ENCODE data around the gene RGL3. TPM values are rescaled to one million over a fixed set of nuclear protein-coding genes. Genes with fewer than 3 reads are reported as not detected.

The RGL3 gene
- polyA plus RNA-seq, 1 of the 3 experiments (the other 2 are of a cell fraction): 13.3 TPM

DNA sequence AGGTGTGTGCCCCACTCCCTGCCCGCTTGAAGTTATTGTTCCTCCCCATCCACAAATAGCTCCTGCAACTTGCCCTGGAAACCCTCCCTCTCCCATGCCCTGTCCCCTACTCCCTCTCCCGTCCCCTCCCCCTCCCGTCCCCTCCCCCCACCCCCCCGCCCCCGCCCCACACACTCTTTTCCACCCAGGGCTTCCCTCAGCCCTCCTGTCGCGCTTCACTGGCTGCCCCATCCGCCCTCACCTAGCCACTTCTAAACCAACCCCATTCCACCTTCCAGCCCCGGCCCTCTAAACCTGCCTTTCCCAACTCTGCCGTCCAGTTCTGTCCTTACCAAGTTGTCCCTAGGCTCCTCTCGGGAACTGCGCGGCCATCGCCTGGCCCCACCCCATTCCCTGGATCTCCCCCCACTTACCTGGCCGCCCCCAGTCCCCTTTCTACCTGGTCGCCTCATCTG, 993 bp downstream of the RGL3 start:
- no peaks in the 10 kb centered on the region for H3K27me3 ChIP-seq (ENCODE audit: insufficient read depth)
- H3K79me2 ChIP-seq (ENCODE audit: insufficient read depth): no peaks in the 10 kb centered on the region
- H3K27ac ChIP-seq (ENCODE audit: low read depth in 2 of 2, low read length in 1 of 2): no peak overlapping the region
- H3K9me3 ChIP-seq: no peaks in the 10 kb centered on the region
- peak overlapping the region; percentile 94; the same call in 1 of the 2 replicates for H2AFZ ChIP-seq (ENCODE audit: low read depth)
- H3K4me1 ChIP-seq (ENCODE audit: control insufficient read depth in 1 of 2, insufficient read depth in 2 of 2, low read depth in 1 of 2, low read length in 1 of 2): no peaks in the 10 kb centered on the region; a peak in 1 of 4 replicates
- H3K9me2 ChIP-seq: no peaks in the 10 kb centered on the region
- H3K9ac ChIP-seq: no peak overlapping the region
- H3K4me2 ChIP-seq: peak overlapping the region; percentile 85
- no peaks in the 10 kb centered on the region for H3F3A ChIP-seq (replicated peaks; ENCODE audit: insufficient read depth)
- no peaks in the 10 kb centered on the region for H3K36me3 ChIP-seq (replicated peaks in 1 of 2; ENCODE audit: control insufficient read depth in 1 of 2, insufficient read depth in 2 of 2, low read length in 1 of 2)
- peak; percentile 42 for DNase-seq
- ChIA-PET POLR2A (interaction anchor here (0.5 to 2.9 kb wide), 7 partner anchors 17 to 684 kb away, joined by 3 to 30 read pairs (median 4); partner anchors contain the start of genes ELAVL3, EPOR, ODAD3 and PRKCSH), CTCF (interaction anchor here (0.9 to 9.9 kb wide), 10 partner anchors 11 to 124 kb away, joined by 3 to 85 read pairs (median 6); partner anchors contain the start of genes EPOR, ODAD3 and PRKCSH)
- 45% methylated on average over 16 of the region's 16 CpGs for WGBS (ENCODE audit: low lambda C conversion rate)
- H3K4me3 ChIP-seq (ENCODE audit: low read depth in 2 of 2, low read length in 1 of 2): peak overlapping the region; percentile 64 to 65
- TF ChIP-seq RCOR1 (IDR thresholded peaks at IDR 0.05; ENCODE audit: low read length) (no peak), USF1 (IDR thresholded peaks at IDR 0.05; ENCODE audit: borderline replicate concordance, low read depth) (no peak), RXRA (IDR thresholded peaks at IDR 0.05; ENCODE audit: borderline replicate concordance, low read depth) (no peak), SIN3A (IDR thresholded peaks at IDR 0.05; ENCODE audit: borderline replicate concordance, low read depth, low read length) (no peak), EZH2phosphoT487 (IDR thresholded peaks at IDR 0.05; ENCODE audit: borderline replicate concordance, low read depth) (no peak), FOXJ3 (CRISPR knock-in tag; IDR thresholded peaks at IDR 0.05) (no peak)
- H4K20me1 ChIP-seq (ENCODE audit: insufficient read depth): no peaks in the 10 kb centered on the region

GRCh38 chr19:11416346-11417052, 2.6 kb downstream of the RGL3 start:
- Histone ChIP-seq H3F3A (replicated peaks; ENCODE audit: insufficient read depth) (no peaks in the 10 kb centered on the region), H3K4me2 (no peak overlapping the region)
- 92% methylated on average over 17 of the region's 17 CpGs for WGBS (ENCODE audit: low lambda C conversion rate)

More at GRCh38 chr19:11416346-11417052, 2.6 kb downstream of the RGL3 start:
- Histone ChIP-seq H3K27me3 (ENCODE audit: insufficient read depth) (no peaks in the 10 kb centered on the region), H3K9ac (no peak overlapping the region), H3K79me2 (ENCODE audit: insufficient read depth) (no peaks in the 10 kb centered on the region), H3K4me1 (ENCODE audit: control insufficient read depth in 1 of 2, insufficient read depth in 2 of 2, low read depth in 1 of 2, low read length in 1 of 2) (no peaks in the 10 kb centered on the region; a peak in 1 of 4 replicates), H3K9me2 (no peaks in the 10 kb centered on the region), H2AFZ (ENCODE audit: low read depth) (no peak overlapping the region), H3K4me3 (ENCODE audit: low read depth in 2 of 2, low read length in 1 of 2) (no peak overlapping the region), H4K20me1 (ENCODE audit: insufficient read depth) (no peaks in the 10 kb centered on the region), H3K36me3 (replicated peaks in 1 of 2; ENCODE audit: control insufficient read depth in 1 of 2, insufficient read depth in 2 of 2, low read length in 1 of 2) (no peaks in the 10 kb centered on the region), H3K27ac (ENCODE audit: low read depth in 2 of 2, low read length in 1 of 2) (no peak overlapping the region), H3K9me3 (no peaks in the 10 kb centered on the region)
- ChIA-PET POLR2A (interaction anchor here (0.7 kb wide), 1 partner anchor 36 kb away, joined by 4 read pairs; no protein-coding TSS in a partner anchor), CTCF (interaction anchor here (1.3 to 9.9 kb wide), 7 partner anchors 9 to 66 kb away, joined by 3 to 85 read pairs (median 4); partner anchors contain the start of genes EPOR, ODAD3 and PRKCSH)
- DNase-seq: no peak
- TF ChIP-seq USF1 (IDR thresholded peaks at IDR 0.05; ENCODE audit: borderline replicate concordance, low read depth) (no peak), RXRA (IDR thresholded peaks at IDR 0.05; ENCODE audit: borderline replicate concordance, low read depth) (no peak), FOXM1 (IDR thresholded peaks at IDR 0.05; ENCODE audit: low read depth) (no peak), RAD21 (IDR thresholded peaks at IDR 0.05; ENCODE audit: low read length) (no peak), REST (IDR thresholded peaks at IDR 0.05; ENCODE audit: low read depth, low read length) (no peak), NFIC (IDR thresholded peaks at IDR 0.05; ENCODE audit: borderline replicate concordance) (no peak), EZH2phosphoT487 (IDR thresholded peaks at IDR 0.05; ENCODE audit: borderline replicate concordance, low read depth) (no peak), EP300 (IDR thresholded peaks at IDR 0.05; ENCODE audit: borderline replicate concordance in 1 of 2, low read depth in 1 of 2, low read length in 1 of 2) (no peak), MEF2A (IDR thresholded peaks at IDR 0.05; ENCODE audit: borderline replicate concordance, low read depth) (no peak)
